PC-9 (cell line): Measurements from ENCODE around the gene GPRC5C.

ENCODE experiments used
- CTCF ChIP-seq: fragments of 200-600 bp; sonication (generic); conservative IDR thresholded peaks from 2 replicates; pipeline ENCODE4 v1.6.1; 2017; ENCODE audit warnings: mixed run types, antibody characterized with exemption, mild to moderate bottlenecking, moderate library complexity
- EZH2 ChIP-seq: fragments of 200-600 bp; sonication (generic); IDR thresholded peaks from 2 replicates; pipeline ENCODE4 v1.8.0; 2017; ENCODE audit warnings: antibody characterized with exemption, low read depth

GRCh38 chr17:74461611-74462010 lies 29.7 kb downstream of the GPRC5C start:
- no peak for TF ChIP-seq CTCF
- TF ChIP-seq EZH2, result no peak
